ENCODE data around the gene EFTUD2. TPM values are rescaled to one million over a fixed set of nuclear protein-coding genes. Genes with fewer than 3 reads are reported as not detected.

EFTUD2 gene
- total and polyA plus RNA-seq, 2 donors: 34.4 to 79.3 TPM

DNA sequence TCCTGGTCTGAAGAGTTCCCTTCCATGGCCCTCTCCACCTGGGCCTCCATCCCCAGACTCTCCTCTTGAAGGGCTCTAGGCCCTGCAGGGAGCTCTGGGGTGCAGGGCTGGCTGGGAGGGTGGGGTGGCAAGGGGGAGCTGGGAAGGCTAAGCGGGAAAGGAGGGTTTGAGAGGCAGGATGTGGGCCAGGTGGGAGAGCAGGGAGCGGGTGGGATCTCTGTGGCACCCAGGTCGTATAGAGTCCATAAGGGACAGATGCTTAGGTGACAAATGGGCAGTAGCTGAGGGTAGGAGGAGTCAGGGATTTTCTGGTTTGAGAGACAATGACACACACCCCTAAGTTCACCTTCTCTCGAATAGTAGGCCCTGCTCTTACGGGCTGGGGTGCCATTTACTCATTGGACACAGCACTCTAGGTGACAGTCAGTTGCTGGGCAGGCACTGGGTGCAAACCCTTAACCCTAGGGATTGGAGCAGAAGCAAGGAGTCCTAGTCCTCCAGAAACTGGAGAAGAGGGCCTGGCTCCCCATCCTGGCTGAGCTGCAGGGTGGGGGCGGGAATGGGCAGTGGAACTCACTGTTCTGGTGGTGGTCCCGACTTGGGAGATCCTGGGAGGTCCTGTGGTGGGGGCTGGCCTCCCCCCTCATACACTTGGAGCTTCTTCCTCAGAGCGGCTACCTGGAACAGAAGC, 33.0 kb upstream of the EFTUD2 start:
- Histone ChIP-seq H3K27ac (ENCODE audit: low read depth) (no peak overlapping the region), H3K36me3 (ENCODE audit: insufficient read depth) (no peaks in the 10 kb centered on the region), H3K4me1 (ENCODE audit: insufficient read depth) (no peaks in the 10 kb centered on the region), H3K4me3 (ENCODE audit: low read depth, low read length) (no peak overlapping the region)
- DNase-seq (ENCODE audit: extremely low spot score): no peak
- 88% methylated on average over 8 of the region's 8 CpGs for WGBS

DNA sequence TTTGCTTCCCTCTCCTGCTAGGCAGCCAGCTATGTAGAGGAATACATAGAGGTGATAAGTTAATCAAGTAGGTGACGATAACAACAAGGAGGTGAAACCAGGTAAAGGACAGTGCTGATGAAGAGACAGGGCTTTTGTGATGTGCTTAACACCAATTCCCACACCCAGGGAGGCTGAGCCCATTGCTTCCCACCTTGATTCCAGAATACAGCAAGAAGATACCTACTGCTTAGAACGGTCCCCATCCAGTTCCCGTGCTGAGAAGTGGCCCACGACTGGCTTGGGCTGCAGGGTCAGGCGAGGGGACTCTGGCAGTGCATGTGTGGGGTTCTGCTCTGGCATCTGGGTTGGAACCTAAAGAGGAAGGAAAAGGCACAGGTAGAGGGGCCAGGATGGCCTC, 32.1 kb upstream of the EFTUD2 start:
- Histone ChIP-seq H3K4me1 (ENCODE audit: insufficient read depth) (no peaks in the 10 kb centered on the region), H3K27ac (ENCODE audit: low read depth) (no peak overlapping the region), H3K4me3 (ENCODE audit: low read depth, low read length) (no peak overlapping the region), H3K36me3 (ENCODE audit: insufficient read depth) (no peaks in the 10 kb centered on the region)
- no peak for DNase-seq (ENCODE audit: extremely low spot score)
- WGBS: 90% methylated on average over 5 of the region's 5 CpGs

DNA sequence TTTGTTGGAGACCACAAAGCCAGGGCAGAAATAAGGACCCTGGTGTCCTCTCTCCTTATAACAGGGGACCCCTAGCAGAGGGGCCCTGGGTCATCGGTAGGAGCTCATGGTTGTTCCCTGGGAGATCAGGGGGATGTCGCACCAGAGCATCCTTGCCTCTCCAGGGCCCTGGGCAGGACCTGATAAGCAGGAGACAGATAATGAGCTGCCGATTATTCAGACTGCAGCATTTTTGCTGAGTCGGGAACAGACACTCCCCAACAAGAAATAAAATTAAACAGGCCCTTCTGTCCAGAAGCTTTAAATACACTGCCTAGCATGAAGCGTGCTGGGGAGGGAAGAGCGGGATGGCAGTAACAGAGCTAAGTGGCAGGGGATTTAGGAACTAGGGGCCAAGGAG, 31.4 kb upstream of the EFTUD2 start:
- H3K36me3 ChIP-seq (ENCODE audit: insufficient read depth): no peaks in the 10 kb centered on the region
- no peak overlapping the region for H3K27ac ChIP-seq (ENCODE audit: low read depth)
- 88% methylated on average over 6 of the region's 6 CpGs for WGBS
- H3K4me1 ChIP-seq (ENCODE audit: insufficient read depth): no peaks in the 10 kb centered on the region
- H3K4me3 ChIP-seq (ENCODE audit: low read depth, low read length): no peak overlapping the region
- DNase-seq (ENCODE audit: extremely low spot score): no peak

DNA sequence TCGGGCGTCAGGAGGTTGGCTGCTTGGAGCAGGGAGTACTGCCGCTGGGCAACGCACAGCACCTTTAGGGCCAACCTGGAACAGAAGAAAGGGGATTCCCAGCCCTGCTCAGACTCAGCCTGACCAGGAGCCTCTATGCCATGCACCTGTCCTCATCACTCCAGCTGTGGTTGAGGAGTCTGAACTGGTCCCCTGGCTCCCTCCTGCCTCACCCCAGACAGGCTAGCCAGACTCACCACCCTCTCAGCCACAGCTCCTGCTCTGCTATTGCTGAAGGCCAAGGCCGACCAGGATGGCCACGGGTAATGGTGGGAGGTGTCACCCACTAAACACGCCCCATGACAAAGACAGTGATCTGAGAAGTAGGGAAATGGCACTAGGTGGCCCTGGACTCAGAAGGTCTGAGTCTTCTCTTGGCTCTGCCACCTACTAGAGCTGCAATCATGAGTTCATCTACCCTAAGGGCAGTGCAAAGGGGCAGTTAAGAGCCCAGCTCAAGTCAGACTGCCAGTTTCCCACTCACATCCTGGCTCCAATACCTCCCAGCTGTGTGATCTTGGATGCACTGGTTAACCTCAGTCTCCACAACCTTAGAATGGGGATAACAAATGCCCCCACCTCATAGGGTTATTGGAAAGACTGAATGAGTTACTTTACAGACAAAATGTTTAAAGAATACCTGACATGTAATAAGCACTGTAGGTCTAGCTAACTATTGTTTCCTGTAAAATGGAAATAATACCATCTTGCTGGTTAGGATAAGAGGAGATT, 29.9 kb upstream of the EFTUD2 start:
- 94% methylated on average over 7 of the region's 7 CpGs for WGBS
- Histone ChIP-seq H3K4me1 (ENCODE audit: insufficient read depth) (no peaks in the 10 kb centered on the region), H3K27ac (ENCODE audit: low read depth) (no peak overlapping the region), H3K36me3 (ENCODE audit: insufficient read depth) (no peaks in the 10 kb centered on the region), H3K4me3 (ENCODE audit: low read depth, low read length) (no peak overlapping the region)
- no peak for DNase-seq (ENCODE audit: extremely low spot score)

DNA sequence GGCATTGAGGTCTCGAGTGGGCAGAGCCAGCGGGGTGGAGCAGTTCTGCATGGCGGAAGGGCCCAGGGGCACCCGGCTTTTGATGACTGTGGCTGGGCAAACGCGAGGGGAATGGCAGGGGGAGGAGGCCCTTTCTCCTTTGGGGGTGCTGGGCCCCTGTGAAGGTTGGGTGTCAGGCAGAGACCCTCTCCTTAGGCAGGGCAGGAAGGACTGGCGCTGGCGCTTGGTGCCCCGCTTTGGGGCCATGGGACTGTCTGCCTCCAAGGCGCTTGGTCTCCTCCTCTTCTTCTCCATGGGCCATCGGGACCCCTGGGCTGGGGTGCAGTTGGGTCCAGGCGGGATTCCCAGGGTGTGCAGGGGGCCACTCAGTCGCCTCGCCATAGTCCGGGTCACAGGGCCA, 28.9 kb upstream of the EFTUD2 start:
- 97% methylated on average over 15 of the region's 15 CpGs for WGBS
- Histone ChIP-seq H3K4me1 (ENCODE audit: insufficient read depth) (no peaks in the 10 kb centered on the region), H3K27ac (ENCODE audit: low read depth) (no peak overlapping the region), H3K36me3 (ENCODE audit: insufficient read depth) (no peaks in the 10 kb centered on the region), H3K4me3 (ENCODE audit: low read depth, low read length) (no peak overlapping the region)
- DNase-seq (ENCODE audit: extremely low spot score): no peak

DNA sequence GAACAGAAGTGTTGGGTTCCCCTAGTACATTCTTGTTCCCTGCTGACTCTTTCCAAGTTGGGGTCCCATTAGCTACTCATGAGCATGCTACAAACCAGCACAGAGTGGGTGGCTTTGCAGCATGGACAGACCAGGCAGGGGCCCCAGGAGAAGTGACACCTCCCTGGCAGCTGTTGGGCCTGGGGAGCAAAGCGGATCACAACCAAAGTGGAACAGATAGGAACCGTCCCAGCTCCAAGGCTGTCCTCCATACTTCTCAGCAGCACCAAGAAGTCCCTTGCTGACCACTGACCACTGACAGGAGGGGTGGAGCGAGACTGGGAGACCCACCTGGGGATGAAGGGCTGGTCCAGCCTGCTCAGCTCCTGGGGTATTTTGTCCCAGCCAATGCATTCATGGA, 28.5 kb upstream of the EFTUD2 start:
- Histone ChIP-seq H3K27ac (ENCODE audit: low read depth) (no peak overlapping the region), H3K4me3 (ENCODE audit: low read depth, low read length) (no peak overlapping the region), H3K4me1 (ENCODE audit: insufficient read depth) (no peaks in the 10 kb centered on the region), H3K36me3 (ENCODE audit: insufficient read depth) (no peaks in the 10 kb centered on the region)
- WGBS: 99% methylated on average over 3 of the region's 3 CpGs
- DNase-seq (ENCODE audit: extremely low spot score): no peak

DNA sequence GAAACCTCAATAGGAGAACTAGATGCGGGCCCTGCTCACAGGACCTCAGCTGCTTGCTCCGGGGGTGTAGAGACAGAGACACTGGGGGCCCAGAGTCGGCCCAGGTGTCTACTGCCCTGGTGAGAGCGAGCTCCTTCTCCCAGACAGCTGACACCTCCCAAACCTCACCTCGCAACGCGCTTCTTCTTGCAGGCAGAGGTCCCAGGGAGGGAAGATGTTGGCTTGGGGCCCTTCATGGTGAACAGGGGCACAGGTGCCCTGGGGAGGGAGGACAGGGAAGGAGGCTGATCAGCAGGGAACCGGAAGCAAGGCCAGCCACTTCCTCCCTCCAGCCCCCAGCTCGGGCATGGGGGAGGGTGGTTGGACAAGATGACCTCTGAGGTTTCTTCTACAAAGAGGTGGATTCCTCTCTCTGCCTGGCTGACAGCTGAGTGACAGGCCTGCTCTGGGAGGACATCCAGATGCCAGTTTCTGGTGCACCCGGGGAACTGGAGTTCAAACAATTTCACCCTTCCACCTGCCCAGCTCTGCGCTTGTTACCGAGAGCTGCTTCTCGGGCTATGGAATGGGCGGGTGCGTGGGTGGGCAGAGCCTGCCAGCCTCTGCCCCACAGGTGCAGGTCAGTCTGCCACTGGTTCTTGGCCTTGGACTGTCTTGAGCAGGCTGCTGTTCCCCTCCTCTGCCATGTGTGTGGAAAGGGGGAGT, 27.7 kb upstream of the EFTUD2 start:
- Histone ChIP-seq H3K27ac (ENCODE audit: low read depth) (no peak overlapping the region), H3K4me3 (ENCODE audit: low read depth, low read length) (no peak overlapping the region), H3K36me3 (ENCODE audit: insufficient read depth) (no peaks in the 10 kb centered on the region), H3K4me1 (ENCODE audit: insufficient read depth) (no peaks in the 10 kb centered on the region)
- 94% methylated on average over 15 of the region's 15 CpGs for WGBS
- DNase-seq (ENCODE audit: extremely low spot score): no peak

DNA sequence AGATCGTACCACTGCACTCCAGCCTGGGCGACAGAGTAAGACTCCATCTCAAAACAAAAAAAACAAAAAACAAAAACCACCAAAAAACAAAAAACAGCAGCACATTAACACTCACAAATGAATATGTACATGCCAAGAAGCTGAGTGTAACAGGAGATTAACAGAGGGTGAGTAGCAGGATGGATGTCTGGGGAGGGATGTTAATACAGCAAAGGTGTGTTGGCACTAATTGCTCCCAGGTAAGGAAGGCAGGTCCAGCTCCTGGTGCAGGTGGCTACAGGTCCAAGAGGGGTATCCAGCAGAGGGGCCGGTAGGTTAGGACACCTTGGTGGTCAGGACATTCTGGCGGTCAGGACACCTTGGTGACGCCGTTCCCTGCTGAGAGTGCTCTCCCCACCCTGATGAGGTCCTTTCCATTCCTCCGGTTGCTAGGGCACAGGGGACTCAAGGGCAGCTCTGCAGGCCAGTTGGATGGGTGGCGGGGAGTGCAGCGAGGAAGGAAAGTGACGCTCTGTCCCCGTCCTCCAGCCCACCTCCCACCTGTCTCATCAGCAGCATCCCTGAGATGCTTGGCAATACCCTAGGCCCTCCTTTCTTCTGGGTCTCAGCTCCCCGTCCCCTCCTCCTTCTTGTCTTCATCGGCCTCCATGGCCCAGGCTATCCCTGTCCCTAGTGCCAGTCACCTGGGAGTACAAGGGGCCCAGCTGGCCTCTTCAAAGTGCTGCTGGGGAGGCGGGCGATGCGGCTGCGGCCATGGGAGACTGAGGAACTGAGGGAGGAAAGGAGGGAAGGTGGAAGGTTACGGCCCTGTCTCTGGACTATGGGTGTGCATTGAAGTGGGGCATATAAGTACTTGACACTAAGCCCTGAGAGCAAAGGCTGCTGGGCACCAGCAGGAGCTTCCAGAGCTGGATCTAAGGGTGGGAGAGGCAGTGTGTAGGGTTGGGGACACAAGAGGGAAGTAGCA, 26.8 kb upstream of the EFTUD2 start:
- DNase-seq (ENCODE audit: extremely low spot score): no peak
- Histone ChIP-seq H3K27ac (ENCODE audit: low read depth) (no peak overlapping the region), H3K4me3 (ENCODE audit: low read depth, low read length) (no peak overlapping the region), H3K36me3 (ENCODE audit: insufficient read depth) (no peaks in the 10 kb centered on the region), H3K4me1 (ENCODE audit: insufficient read depth) (no peaks in the 10 kb centered on the region)
- WGBS: 97% methylated on average over 18 of the region's 18 CpGs

DNA sequence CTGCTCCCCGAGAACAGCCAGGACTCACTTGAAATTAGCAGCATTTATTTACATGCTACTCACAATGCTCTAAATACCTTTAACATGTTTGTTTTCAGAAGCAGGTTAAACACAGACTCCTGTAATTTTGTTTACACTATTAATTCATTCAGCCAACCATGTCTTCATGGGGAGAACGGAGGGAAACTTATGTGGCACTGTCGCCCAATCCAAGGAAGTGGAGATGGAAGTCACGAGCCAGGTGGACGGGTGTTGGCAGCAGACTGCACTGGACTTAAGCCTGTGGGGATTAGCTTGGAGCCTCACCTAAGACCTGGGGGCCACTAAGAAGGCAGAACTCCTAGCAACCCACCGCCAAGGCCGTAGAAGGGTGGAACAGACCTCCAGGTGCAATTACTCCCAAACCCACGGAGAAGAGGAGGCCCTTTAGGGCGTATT, 24.9 kb upstream of the EFTUD2 start:
- WGBS: 76% methylated on average over 9 of the region's 9 CpGs
- H3K4me1 ChIP-seq (ENCODE audit: insufficient read depth): no peaks in the 10 kb centered on the region
- H3K4me3 ChIP-seq (ENCODE audit: low read depth, low read length): no peak overlapping the region
- DNase-seq (ENCODE audit: extremely low spot score): no peak
- no peaks in the 10 kb centered on the region for H3K36me3 ChIP-seq (ENCODE audit: insufficient read depth)
- no peak overlapping the region for H3K27ac ChIP-seq (ENCODE audit: low read depth)

DNA sequence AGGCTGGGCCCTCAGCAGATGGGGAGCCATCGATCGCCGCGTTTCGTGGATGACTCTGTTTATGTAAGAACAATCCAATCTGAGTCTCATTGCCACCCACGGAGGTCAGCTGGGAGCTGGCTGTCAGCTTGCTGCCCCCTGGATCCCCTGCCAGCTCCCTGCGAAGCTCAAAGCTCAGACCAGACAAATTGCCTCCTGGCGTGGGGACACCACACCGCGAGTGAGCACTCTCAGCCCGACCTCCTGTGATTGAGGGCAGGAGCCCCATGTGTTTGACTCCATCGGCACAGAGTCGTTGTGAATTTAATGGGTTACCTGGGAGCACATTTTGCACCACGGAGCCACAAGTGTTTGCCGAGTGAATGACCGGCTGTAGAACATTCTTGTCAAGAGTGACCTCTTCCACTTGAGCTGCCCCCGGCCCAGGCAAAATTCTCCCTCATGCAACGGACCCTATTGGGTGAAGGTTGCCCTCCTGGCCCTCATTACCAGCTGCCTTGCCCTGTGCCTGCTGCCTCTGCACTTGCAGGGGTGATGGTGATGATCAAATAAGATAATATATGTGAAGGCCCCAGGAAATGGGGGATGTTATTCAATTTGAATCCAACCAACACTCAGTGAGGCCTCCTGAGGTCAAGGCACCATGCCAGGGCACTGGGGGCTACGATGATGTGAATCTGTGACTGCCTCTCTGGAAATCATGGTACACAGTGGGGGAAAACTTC, 23.7 kb upstream of the EFTUD2 start:
- no peak for DNase-seq (ENCODE audit: extremely low spot score)

DNA sequence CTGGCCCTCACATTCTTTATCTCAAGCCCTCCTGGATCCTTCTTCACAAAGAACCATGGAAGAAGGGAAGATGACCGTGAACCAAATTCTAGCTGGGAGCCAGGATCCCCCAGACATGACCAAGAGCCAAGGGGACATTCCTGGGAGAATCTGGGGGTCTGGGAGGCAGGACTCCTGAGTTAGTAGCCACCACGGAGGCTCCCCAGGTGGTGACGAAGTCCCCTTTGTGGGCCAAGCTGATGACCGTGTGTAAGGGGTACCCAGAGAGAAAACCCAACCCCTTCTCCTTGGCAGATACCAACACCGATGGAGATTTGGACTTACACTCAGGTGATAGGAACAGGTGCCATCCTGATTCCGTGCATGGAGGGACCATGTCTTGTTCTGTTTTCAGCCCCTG, 22.9 kb upstream of the EFTUD2 start:
- DNase-seq (ENCODE audit: extremely low spot score): no peak
- 91% methylated on average over 6 of the region's 6 CpGs for WGBS

More for the DNA sequence above, 23.7 kb upstream of the EFTUD2 start:
- Histone ChIP-seq H3K27ac (ENCODE audit: low read depth) (no peak overlapping the region), H3K4me1 (ENCODE audit: insufficient read depth) (no peaks in the 10 kb centered on the region), H3K36me3 (ENCODE audit: insufficient read depth) (no peaks in the 10 kb centered on the region), H3K4me3 (ENCODE audit: low read depth, low read length) (no peak overlapping the region)
- 81% methylated on average over 19 of the region's 19 CpGs for WGBS

DNA sequence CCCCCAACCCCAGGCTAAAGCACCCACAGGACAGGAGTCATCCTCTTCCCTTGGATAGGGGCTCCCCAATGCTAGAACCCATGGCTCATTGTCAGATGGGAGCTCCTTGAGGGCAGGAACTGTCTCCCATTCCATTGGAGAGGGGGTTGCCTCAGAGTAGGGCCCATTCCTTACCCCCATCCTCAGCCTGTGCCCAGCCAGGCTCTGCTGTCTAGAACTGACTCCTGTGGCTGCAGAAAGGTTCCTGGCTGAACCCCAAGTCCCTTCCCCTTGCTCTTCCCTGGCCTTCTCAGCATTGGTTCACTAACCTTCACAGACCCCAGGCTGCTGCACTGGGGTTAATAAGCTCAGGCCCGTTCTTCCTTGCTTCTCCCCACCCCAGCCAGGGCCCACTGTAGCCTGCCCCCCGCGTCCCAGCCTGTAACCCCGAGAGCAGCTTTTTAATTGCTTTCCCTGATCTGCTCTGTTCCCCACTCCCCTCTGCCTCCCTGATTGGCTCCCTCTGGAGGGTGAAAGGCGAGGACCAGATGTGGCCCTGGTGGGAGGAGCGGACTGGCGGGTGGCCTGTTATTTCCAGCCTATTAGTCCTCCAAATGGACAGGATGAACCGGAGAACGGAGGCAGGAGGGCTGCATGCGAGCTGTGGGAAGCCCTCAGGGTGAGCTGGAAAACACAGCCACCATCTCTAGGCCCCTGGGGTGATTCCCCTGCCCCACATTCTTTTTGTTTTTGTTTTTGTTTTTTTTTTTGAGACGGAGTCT, 22.1 kb upstream of the EFTUD2 start:
- no peak overlapping the region for H3K4me3 ChIP-seq (ENCODE audit: low read depth, low read length)
- no peaks in the 10 kb centered on the region for H3K36me3 ChIP-seq (ENCODE audit: insufficient read depth)
- 69% methylated on average over 11 of the region's 11 CpGs for WGBS
- H3K4me1 ChIP-seq (ENCODE audit: insufficient read depth): no peaks in the 10 kb centered on the region
- H3K27ac ChIP-seq (ENCODE audit: low read depth): no peak overlapping the region
- DNase-seq (ENCODE audit: extremely low spot score): no peak

More for the DNA sequence above, 22.9 kb upstream of the EFTUD2 start:
- H3K4me3 ChIP-seq (ENCODE audit: low read depth, low read length): no peak overlapping the region
- H3K4me1 ChIP-seq (ENCODE audit: insufficient read depth): no peaks in the 10 kb centered on the region
- no peaks in the 10 kb centered on the region for H3K36me3 ChIP-seq (ENCODE audit: insufficient read depth)
- no peak overlapping the region for H3K27ac ChIP-seq (ENCODE audit: low read depth)
